ENCODE results near the gene TLE7. TPM values are rescaled to one million over a fixed set of nuclear protein-coding genes. Genes with fewer than 3 reads are reported as not detected.

The TLE7 gene
- polyA plus RNA-seq, 1 of the 3 experiments (the other 2 are of a cell fraction): not detected

DNA sequence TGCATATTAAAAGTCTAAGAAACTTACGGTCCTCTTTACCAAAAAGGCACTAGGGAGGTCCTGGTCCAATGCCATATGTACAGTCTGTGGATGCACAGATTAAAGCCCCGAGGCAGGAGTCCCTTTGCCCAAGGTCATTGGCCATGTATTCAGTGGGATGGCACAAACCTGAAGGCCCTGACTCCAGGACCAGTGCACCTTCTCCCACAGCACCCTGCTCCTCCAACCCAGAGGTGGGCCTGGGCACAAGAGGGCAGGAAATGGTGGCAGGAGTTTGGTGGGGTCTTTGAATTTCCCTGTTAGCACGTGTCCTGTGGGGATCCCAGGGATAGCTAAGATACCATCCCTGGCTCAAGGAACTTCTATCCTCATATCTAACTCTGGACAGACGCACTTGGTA lies 28.5 kb downstream of the TLE7 start:
- Histone ChIP-seq H2AFZ (ENCODE audit: low read depth) (no peak overlapping the region), H3K9me2 (no peaks in the 10 kb centered on the region), H4K20me1 (ENCODE audit: insufficient read depth) (no peaks in the 10 kb centered on the region), H3K9me3 (no peaks in the 10 kb centered on the region), H3K36me3 (replicated peaks in 1 of 2; ENCODE audit: control insufficient read depth in 1 of 2, insufficient read depth in 2 of 2, low read length in 1 of 2) (no peaks in the 10 kb centered on the region), H3K79me2 (ENCODE audit: insufficient read depth) (no peaks in the 10 kb centered on the region), H3K4me3 (ENCODE audit: low read depth in 2 of 2, low read length in 1 of 2) (no peak overlapping the region), H3F3A (replicated peaks; ENCODE audit: insufficient read depth) (no peaks in the 10 kb centered on the region), H3K9ac (no peak overlapping the region), H3K27me3 (ENCODE audit: insufficient read depth) (peaks cover 27% of the 10 kb centered on the region; the same call in 1 of the 2 replicates), H3K27ac (ENCODE audit: low read depth in 2 of 2, low read length in 1 of 2) (no peak overlapping the region), H3K4me2 (no peak overlapping the region), H3K4me1 (ENCODE audit: control insufficient read depth in 1 of 2, insufficient read depth in 2 of 2, low read depth in 1 of 2, low read length in 1 of 2) (no peaks in the 10 kb centered on the region; a peak in 1 of 4 replicates)
- ChIA-PET POLR2A (interaction anchor here (3.5 kb wide), 1 partner anchor 86 kb away, joined by 9 read pairs; no protein-coding TSS in a partner anchor), CTCF (interaction anchor here (0.6 to 6.0 kb wide), 55 partner anchors 8 to 643 kb away, joined by 3 to 162 read pairs (median 7); partner anchors contain the start of gene ZNF23)
- WGBS (ENCODE audit: low lambda C conversion rate): 28% methylated on average over 4 of the region's 4 CpGs
- DNase-seq: no peak
- TF ChIP-seq TAF1 (IDR thresholded peaks at IDR 0.05; ENCODE audit: borderline replicate concordance, low read depth, low read length): no peak
- no peak for TF ChIP-seq FOXJ3 (CRISPR knock-in tag; IDR thresholded peaks at IDR 0.05)
- TF ChIP-seq MEF2A (IDR thresholded peaks at IDR 0.05; ENCODE audit: borderline replicate concordance, low read depth): no peak
- TF ChIP-seq, protein P1, sequence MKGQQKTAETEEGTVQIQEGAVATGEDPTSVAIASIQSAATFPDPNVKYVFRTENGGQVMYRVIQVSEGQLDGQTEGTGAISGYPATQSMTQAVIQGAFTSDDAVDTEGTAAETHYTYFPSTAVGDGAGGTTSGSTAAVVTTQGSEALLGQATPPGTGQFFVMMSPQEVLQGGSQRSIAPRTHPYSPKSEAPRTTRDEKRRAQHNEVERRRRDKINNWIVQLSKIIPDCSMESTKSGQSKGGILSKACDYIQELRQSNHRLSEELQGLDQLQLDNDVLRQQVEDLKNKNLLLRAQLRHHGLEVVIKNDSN (IDR thresholded peaks at IDR 0.05; ENCODE audit: borderline replicate concordance, low read depth): no peak
- no peak for TF ChIP-seq FOXM1 (IDR thresholded peaks at IDR 0.05; ENCODE audit: low read depth)
- TF ChIP-seq FOSL2 (IDR thresholded peaks at IDR 0.05; ENCODE audit: borderline replicate concordance, low read depth): no peak
- TF ChIP-seq EP300 (IDR thresholded peaks at IDR 0.05; ENCODE audit: borderline replicate concordance in 1 of 2, low read depth in 1 of 2, low read length in 1 of 2): no peak
- TF ChIP-seq RXRA (IDR thresholded peaks at IDR 0.05; ENCODE audit: borderline replicate concordance, low read depth): no peak

DNA sequence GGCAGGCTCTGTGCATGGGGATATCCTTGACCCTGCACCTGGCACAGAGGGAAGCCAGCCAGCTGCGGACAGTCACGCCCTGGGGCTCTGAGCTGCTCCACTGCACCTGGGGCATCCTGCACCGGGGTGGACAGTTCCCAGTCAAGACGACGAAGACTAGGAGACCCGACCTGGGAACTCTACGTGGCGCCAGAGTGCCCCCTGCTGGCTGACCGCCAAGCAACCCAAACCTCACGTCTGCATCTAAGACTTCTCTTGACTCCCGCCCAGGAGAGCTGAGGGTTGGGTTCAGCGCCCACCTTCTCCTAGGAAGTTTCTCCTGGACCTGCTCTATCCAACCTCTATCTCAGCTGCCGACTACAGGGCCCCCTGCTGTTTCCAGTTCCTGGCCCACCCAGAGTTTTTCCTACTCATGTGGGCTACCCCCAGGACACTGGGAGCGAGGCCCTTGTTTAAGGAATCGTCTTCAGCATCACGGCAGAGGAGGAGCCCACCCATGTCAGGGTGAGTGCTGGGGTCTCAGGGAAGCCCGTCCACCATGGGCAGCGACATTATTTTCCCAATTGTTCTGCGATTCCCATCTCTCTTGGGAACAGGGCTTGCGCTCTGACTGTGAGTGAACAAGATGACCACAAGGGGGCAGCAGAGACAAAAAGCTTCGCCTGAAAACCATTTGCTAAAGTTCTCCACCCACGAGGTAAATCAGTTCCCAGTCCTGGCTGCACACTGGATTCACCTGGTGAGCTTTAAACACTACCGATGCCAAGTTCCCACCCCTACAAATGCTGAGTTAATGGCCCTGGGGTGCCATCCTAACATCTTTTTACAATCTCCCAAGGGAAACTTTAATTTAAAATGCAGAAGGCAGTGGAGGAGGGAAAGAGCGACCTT lies 29.3 kb downstream of the TLE7 start:
- no peak overlapping the region for H3K27ac ChIP-seq (ENCODE audit: low read depth in 2 of 2, low read length in 1 of 2)
- no peaks in the 10 kb centered on the region for H3K36me3 ChIP-seq (replicated peaks in 1 of 2; ENCODE audit: control insufficient read depth in 1 of 2, insufficient read depth in 2 of 2, low read length in 1 of 2)
- H3F3A ChIP-seq (replicated peaks; ENCODE audit: insufficient read depth): no peaks in the 10 kb centered on the region
- POLR2A ChIA-PET: interaction anchor here (3.5 kb wide), 1 partner anchor 87 kb away, joined by 9 read pairs; no protein-coding TSS in a partner anchor
- no peaks in the 10 kb centered on the region for H4K20me1 ChIP-seq (ENCODE audit: insufficient read depth)
- CTCF ChIA-PET: interaction anchor here (0.6 to 6.0 kb wide), 58 partner anchors 8 to 642 kb away, joined by 3 to 162 read pairs (median 7); partner anchors contain the start of genes CMTR2 and ZNF23
- no peaks in the 10 kb centered on the region for H3K9me2 ChIP-seq
- peak overlapping the region; percentile 70; the same call in 1 of the 2 replicates for H2AFZ ChIP-seq (ENCODE audit: low read depth)
- H3K4me2 ChIP-seq: 0 out of 2 replicates have a peak overlapping the region, but pooled peaks have one; percentile 46
- H3K9me3 ChIP-seq: no peaks in the 10 kb centered on the region
- DNase-seq: peak; percentile 78
- peaks cover 20% of the 10 kb centered on the region; the same call in 1 of the 2 replicates for H3K27me3 ChIP-seq (ENCODE audit: insufficient read depth)
- 11% methylated on average over 15 of the region's 24 CpGs for WGBS (ENCODE audit: low lambda C conversion rate)
- H3K4me1 ChIP-seq (ENCODE audit: control insufficient read depth in 1 of 2, insufficient read depth in 2 of 2, low read depth in 1 of 2, low read length in 1 of 2): no peaks in the 10 kb centered on the region; a peak in 1 of 4 replicates
- no peaks in the 10 kb centered on the region for H3K79me2 ChIP-seq (ENCODE audit: insufficient read depth)
- peak overlapping the region in 1 of 2 experiments; percentile 12; a peak in 2 of 4 replicates for H3K4me3 ChIP-seq (ENCODE audit: low read depth in 2 of 2, low read length in 1 of 2)
- no peak overlapping the region for H3K9ac ChIP-seq
- TF ChIP-seq SMC3 (IDR thresholded peaks at IDR 0.05; ENCODE audit: low read depth, low read length): peak; percentile 88
- TF ChIP-seq EP300 (IDR thresholded peaks at IDR 0.05; ENCODE audit: borderline replicate concordance in 1 of 2, low read depth in 1 of 2, low read length in 1 of 2): no peak
- peak; percentile 77 for TF ChIP-seq RAD21 (IDR thresholded peaks at IDR 0.05; ENCODE audit: low read length)
- TF ChIP-seq EZH2phosphoT487 (IDR thresholded peaks at IDR 0.05; ENCODE audit: borderline replicate concordance, low read depth): no peak
- no peak for TF ChIP-seq JUND (IDR thresholded peaks at IDR 0.05)
- TF ChIP-seq RFX5 (IDR thresholded peaks at IDR 0.05; ENCODE audit: low read length): no peak
- no peak for TF ChIP-seq RXRA (IDR thresholded peaks at IDR 0.05; ENCODE audit: borderline replicate concordance, low read depth)
- no peak for TF ChIP-seq FOXJ3 (CRISPR knock-in tag; IDR thresholded peaks at IDR 0.05)
- TF ChIP-seq REST (IDR thresholded peaks at IDR 0.05; ENCODE audit: low read depth, low read length): no peak
- no peak for TF ChIP-seq SIN3A (IDR thresholded peaks at IDR 0.05; ENCODE audit: borderline replicate concordance, low read depth, low read length)
- TF ChIP-seq CTCF (IDR thresholded peaks at IDR 0.05): peak; percentile 81
- no peak for TF ChIP-seq USF2 (IDR thresholded peaks at IDR 0.05; ENCODE audit: borderline replicate concordance, low read depth, low read length)

Measured in SK-N-SH (cell line).